Measurements from ENCODE around the gene EGFL7.
A peak's percentile ranks its signal among the peaks of the same experiment; 100 is the strongest.

DNA sequence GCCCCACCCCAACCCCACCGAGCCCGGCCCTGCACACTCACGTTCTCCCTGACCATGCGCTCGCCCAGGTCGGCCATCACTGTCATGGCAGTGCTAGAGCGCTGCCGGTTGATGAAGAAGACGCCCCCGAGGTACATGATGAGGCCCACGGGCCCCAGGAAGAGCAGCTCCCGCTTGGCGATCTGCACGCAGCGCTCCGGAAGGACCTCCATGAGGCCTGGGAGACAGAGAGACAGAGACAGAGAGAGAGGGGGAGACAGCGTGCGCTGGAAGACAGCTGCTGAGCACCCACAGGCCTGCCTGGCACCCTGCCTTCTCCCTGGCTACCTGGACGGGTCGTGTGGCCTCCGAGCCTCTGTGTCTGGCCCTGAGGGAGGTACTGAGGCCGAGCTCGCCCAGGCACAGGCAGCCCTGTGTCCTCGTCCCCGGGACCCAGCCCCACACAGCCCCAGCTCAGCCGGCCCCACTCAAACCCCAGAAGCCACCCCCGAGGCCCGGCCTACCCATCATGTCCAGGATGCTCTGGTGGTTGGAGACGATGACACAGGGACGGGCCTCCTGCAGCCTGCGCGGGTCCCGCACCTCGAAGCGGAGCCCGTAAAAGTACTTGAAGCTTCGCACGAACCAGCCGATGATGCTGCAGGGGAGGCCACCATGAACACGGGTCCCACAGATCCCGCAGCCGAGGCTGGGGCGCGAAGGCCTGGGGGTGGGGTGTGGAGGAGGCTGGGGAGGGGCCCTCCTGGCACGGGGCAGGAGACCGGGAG is 14.4 kb downstream of the EGFL7 start:
- TF ChIP-seq POLR2AphosphoS5 (IDR thresholded peaks at IDR 0.05): peak in 1 of 3 donors; percentile 6
- TF ChIP-seq POLR2A (IDR thresholded peaks at IDR 0.05): no peak
- TF ChIP-seq, protein P1, sequence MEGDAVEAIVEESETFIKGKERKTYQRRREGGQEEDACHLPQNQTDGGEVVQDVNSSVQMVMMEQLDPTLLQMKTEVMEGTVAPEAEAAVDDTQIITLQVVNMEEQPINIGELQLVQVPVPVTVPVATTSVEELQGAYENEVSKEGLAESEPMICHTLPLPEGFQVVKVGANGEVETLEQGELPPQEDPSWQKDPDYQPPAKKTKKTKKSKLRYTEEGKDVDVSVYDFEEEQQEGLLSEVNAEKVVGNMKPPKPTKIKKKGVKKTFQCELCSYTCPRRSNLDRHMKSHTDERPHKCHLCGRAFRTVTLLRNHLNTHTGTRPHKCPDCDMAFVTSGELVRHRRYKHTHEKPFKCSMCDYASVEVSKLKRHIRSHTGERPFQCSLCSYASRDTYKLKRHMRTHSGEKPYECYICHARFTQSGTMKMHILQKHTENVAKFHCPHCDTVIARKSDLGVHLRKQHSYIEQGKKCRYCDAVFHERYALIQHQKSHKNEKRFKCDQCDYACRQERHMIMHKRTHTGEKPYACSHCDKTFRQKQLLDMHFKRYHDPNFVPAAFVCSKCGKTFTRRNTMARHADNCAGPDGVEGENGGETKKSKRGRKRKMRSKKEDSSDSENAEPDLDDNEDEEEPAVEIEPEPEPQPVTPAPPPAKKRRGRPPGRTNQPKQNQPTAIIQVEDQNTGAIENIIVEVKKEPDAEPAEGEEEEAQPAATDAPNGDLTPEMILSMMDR (IDR thresholded peaks at IDR 0.05): no peak
- TF ChIP-seq EP300 (IDR thresholded peaks at IDR 0.05; ENCODE audit: low read depth): no peak
